CD1c-positive myeloid dendritic cell (primary cell): Measurements from ENCODE around the gene DNAJC22.
"Not testable (repeated sequence)": the region's sequence is repeated elsewhere in the genome, so short reads cannot be mapped to it uniquely, and the experiment has no call there.

Source experiments
- DNase-seq: peaks from one replicate; pipeline ENCODE4 v3.0.0-alpha.2; 2016; ENCODE audit errors: extremely low spot score

Gene DNAJC22

GRCh38 chr12:49375406-49375805, 28.7 kb downstream of the DNAJC22 start:
- no peak for DNase-seq

- DNase-seq: no peak
Observed at GRCh38 chr12:49377386-49377785, 30.7 kb downstream of the DNAJC22 start.

GRCh38 chr12:49380184-49380583, 33.5 kb downstream of the DNAJC22 start:
- not testable (repeated sequence) for DNase-seq

GRCh38 chr12:49388682-49389386, 42.1 kb downstream of the DNAJC22 start:
- peak; percentile 76 for DNase-seq

GRCh38 chr12:49389387-49389703, 42.7 kb downstream of the DNAJC22 start:
- no peak for DNase-seq

GRCh38 chr12:49397000-49397399, 50.3 kb downstream of the DNAJC22 start:
- DNase-seq: no peak

GRCh38 chr12:49400304-49400703, 53.6 kb downstream of the DNAJC22 start:
- no peak for DNase-seq
